ENCODE results near the gene LSM10.

- TF ChIP-seq POLR2A (IDR thresholded peaks at IDR 0.05; ENCODE audit: low read depth, low read length), result no peak
- no peak for TF ChIP-seq BHLHE40 (IDR thresholded peaks at IDR 0.05; ENCODE audit: low read depth, low read length)
- TF ChIP-seq RAD21 (IDR thresholded peaks at IDR 0.05; ENCODE audit: low read length), result no peak
- no peak for TF ChIP-seq CTCF (conservative IDR thresholded peaks at IDR 0.05; ENCODE audit: low read depth, low read length)
- TF ChIP-seq MAFK (IDR thresholded peaks at IDR 0.05; ENCODE audit: low read depth, low read length), result no peak
- no peak for TF ChIP-seq USF2 (IDR thresholded peaks at IDR 0.05; ENCODE audit: low read depth, low read length)
- TF ChIP-seq RCOR1 (IDR thresholded peaks at IDR 0.05; ENCODE audit: insufficient replicate concordance, low read length), result no peak
- no peak for TF ChIP-seq CHD1 (IDR thresholded peaks at IDR 0.05; ENCODE audit: low read depth, low read length)
- TF ChIP-seq RFX5 (IDR thresholded peaks at IDR 0.05; ENCODE audit: low read depth, low read length), result no peak
- no peak for TF ChIP-seq SMC3 (IDR thresholded peaks at IDR 0.05; ENCODE audit: low read depth, low read length)
- TF ChIP-seq FOS (IDR thresholded peaks at IDR 0.05; ENCODE audit: low read depth, low read length), result no peak
- TF ChIP-seq CEBPB (IDR thresholded peaks at IDR 0.05; ENCODE audit: low read depth, low read length), result no peak
These were observed 3.3 kb upstream of the LSM10 start for GRCh38 chr1:36400825-36401601.
